K562 (cell line): ENCODE measurements around the gene SAMD10. TPM values are rescaled to one million over a fixed set of nuclear protein-coding genes. Genes with fewer than 3 reads are reported as not detected.
A peak's percentile ranks its signal among the peaks of the same experiment; 100 is the strongest.

Experiments used
- CHD2 ChIP-seq: IDR thresholded peaks from 2 replicates; pipeline ENCODE4 v1.6.1; 2011; ENCODE audit warnings: low read depth, low read length
- CREM ChIP-seq: IDR thresholded peaks from 2 replicates; pipeline ENCODE4 v1.6.1; 2014; ENCODE audit warnings: antibody characterized with exemption, low read depth
- E2F6 ChIP-seq, 2 experiments: IDR thresholded peaks; 2 replicates each; pipeline ENCODE4 v1.6.1; 2011; ENCODE audit warnings: borderline replicate concordance in 1 of 2, control low read depth in 1 of 2, low read depth in 1 of 2, low read length in 1 of 2, mild to moderate bottlenecking in 1 of 2, mixed read lengths in 1 of 2, moderate library complexity in 1 of 2; ENCODE audit not compliant: insufficient read depth in 1 of 2, insufficient read length in 1 of 2, poor library complexity in 1 of 2, severe bottlenecking in 1 of 2; ENCODE audit errors: extremely low read depth in 1 of 2
- EP300 ChIP-seq: IDR thresholded peaks from 2 replicates; pipeline ENCODE4 v1.6.1; 2012; ENCODE audit warnings: low read length, improper control_type of control experiment
- FOXK1 ChIP-seq: sonication (generic); formaldehyde crosslinking; IDR thresholded peaks from 2 replicates; pipeline ENCODE4 v1.8.0; 2022; ENCODE audit warnings: missing genetic modification reagents, mild to moderate bottlenecking, borderline replicate concordance
- HOXB6 ChIP-seq: fragments of 250-450 bp; sonication (Bioruptor Pico); IDR thresholded peaks from 2 replicates; pipeline ENCODE4 v1.5.1; 2022; ENCODE audit warnings: mild to moderate bottlenecking, borderline replicate concordance
- OTX1 ChIP-seq: fragments of 450-650 bp; formaldehyde crosslinking; IDR thresholded peaks from 2 replicates; pipeline ENCODE4 v1.4.0; 2022; ENCODE audit warnings: mild to moderate bottlenecking
- PATZ1 ChIP-seq: fragments of 250-450 bp; sonication (Bioruptor Pico); IDR thresholded peaks from 2 replicates; pipeline ENCODE4 v1.5.0; 2020; ENCODE audit warnings: mild to moderate bottlenecking, borderline replicate concordance
- RB1 ChIP-seq: fragments of 450-650 bp; IDR thresholded peaks from 2 replicates; pipeline ENCODE4 v1.6.1; 2017; ENCODE audit warnings: low read depth, mild to moderate bottlenecking
- RBM14 ChIP-seq: fragments of 200-400 bp; formaldehyde crosslinking; IDR thresholded peaks from 2 replicates; pipeline ENCODE4 v1.6.1; 2018; ENCODE audit warnings: low read depth, mild to moderate bottlenecking, low read length, moderate library complexity, borderline replicate concordance; ENCODE audit not compliant: insufficient read depth
- RBM17 ChIP-seq: fragments of 200-400 bp; formaldehyde crosslinking; IDR thresholded peaks from 2 replicates; pipeline ENCODE4 v1.6.1; 2017; ENCODE audit warnings: low read depth, mild to moderate bottlenecking, low read length, borderline replicate concordance
- SFPQ ChIP-seq: fragments of 200-400 bp; formaldehyde crosslinking; IDR thresholded peaks from 2 replicates; pipeline ENCODE4 v1.6.1; 2017; ENCODE audit warnings: mild to moderate bottlenecking, low read depth, low read length, moderate library complexity
- ZFP1 ChIP-seq: fragments of 450-650 bp; formaldehyde crosslinking; IDR thresholded peaks from 2 replicates; pipeline ENCODE4 v1.4.0; 2020; ENCODE audit warnings: mild to moderate bottlenecking, mixed read lengths
- ZNF384 ChIP-seq: IDR thresholded peaks from 2 replicates; pipeline ENCODE4 v1.6.1; 2012; ENCODE audit warnings: low read depth, low read length, improper control_type of control experiment
- polyA plus RNA-seq, 8 experiments: library from polyadenylated mRNA; depleted of rRNA in 4 of 8; stranded (reverse) in 5 of 8; unstranded in 3 of 8; fragments of >200 nt; fragmentation: Nextera tagmentation in 2 of 8; fragmentation: Illumina TruSeq in 1 of 8; extraction: Ambion mirVana in 2 of 8; extraction: Trizol in 1 of 8; gene quantifications; 2 replicates each; pipeline versions ENCODE4 v1.2.1 to v1.2.3, GENCODE V29; 2011 to 2014; ENCODE audit warnings: inconsistent platforms in 1 of 8, missing spikeins in 1 of 8
- total RNA-seq, 7 experiments: library from RNA; depleted of rRNA in 6 of 7; stranded (reverse); fragments of >200 nt in 6 of 7; fragmentation: Illumina TruSeq in 2 of 7; extraction: Trizol in 2 of 7; gene quantifications; 2 replicates each; pipeline versions ENCODE4 v1.2.1 to v1.2.3, GENCODE V29; 2011 to 2021; ENCODE audit warnings: low replicate concordance in 1 of 7
- TF ChIP-seq, protein P1 (sequence below): fragments of 450-650 bp; conservative IDR thresholded peaks from 2 replicates; pipeline ENCODE4 v1.6.1; 2016; ENCODE audit warnings: missing genetic modification characterization, low read depth, mild to moderate bottlenecking, missing compliant biosample characterization, moderate library complexity
- TF ChIP-seq, protein P2 (sequence below): fragments of 250-450 bp; sonication (Bioruptor Pico); IDR thresholded peaks from 2 replicates; pipeline ENCODE4 v1.9.0; 2021; ENCODE audit warnings: mild to moderate bottlenecking, inconsistent platforms

SAMD10 gene
- total and polyA plus RNA-seq, 9 of the 15 experiments (the other 6 are each of a cell fraction or from before 2014, with no cell fraction given), result 0.37 to 15.2 (median 4.8) TPM

GRCh38 chr20:63941282-63942081, 38.0 kb downstream of the SAMD10 start (continued):
- TF ChIP-seq PATZ1 (CRISPR knock-in tag) (no peak), HOXB6 (CRISPR knock-in tag) (no peak), EP300 (no peak), ZFP1 (CRISPR knock-in tag) (no peak), E2F6 (IDR thresholded peaks at IDR 0.05; ENCODE audit: borderline replicate concordance in 1 of 2, extremely low read depth in 1 of 2, insufficient read depth in 1 of 2, insufficient read length in 1 of 2, low read depth in 1 of 2, low read length in 1 of 2, poor library complexity in 1 of 2, severe bottlenecking in 1 of 2) (no peak), RBM14 (0 out of 2 replicates have a peak, but pooled peaks have one; percentile 83), RB1 (no peak), SFPQ (no peak), CREM (peak; percentile 36; the same call in 1 of the 2 replicates), FOXK1 (CRISPR knock-in tag) (no peak), OTX1 (CRISPR knock-in tag) (peak; percentile 78; the same call in 1 of the 2 replicates), ZNF384 (no peak), CHD2 (no peak), RBM17 (no peak)
- TF ChIP-seq, protein P1, sequence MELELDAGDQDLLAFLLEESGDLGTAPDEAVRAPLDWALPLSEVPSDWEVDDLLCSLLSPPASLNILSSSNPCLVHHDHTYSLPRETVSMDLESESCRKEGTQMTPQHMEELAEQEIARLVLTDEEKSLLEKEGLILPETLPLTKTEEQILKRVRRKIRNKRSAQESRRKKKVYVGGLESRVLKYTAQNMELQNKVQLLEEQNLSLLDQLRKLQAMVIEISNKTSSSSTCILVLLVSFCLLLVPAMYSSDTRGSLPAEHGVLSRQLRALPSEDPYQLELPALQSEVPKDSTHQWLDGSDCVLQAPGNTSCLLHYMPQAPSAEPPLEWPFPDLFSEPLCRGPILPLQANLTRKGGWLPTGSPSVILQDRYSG, result no peak
- TF ChIP-seq, protein P2, sequence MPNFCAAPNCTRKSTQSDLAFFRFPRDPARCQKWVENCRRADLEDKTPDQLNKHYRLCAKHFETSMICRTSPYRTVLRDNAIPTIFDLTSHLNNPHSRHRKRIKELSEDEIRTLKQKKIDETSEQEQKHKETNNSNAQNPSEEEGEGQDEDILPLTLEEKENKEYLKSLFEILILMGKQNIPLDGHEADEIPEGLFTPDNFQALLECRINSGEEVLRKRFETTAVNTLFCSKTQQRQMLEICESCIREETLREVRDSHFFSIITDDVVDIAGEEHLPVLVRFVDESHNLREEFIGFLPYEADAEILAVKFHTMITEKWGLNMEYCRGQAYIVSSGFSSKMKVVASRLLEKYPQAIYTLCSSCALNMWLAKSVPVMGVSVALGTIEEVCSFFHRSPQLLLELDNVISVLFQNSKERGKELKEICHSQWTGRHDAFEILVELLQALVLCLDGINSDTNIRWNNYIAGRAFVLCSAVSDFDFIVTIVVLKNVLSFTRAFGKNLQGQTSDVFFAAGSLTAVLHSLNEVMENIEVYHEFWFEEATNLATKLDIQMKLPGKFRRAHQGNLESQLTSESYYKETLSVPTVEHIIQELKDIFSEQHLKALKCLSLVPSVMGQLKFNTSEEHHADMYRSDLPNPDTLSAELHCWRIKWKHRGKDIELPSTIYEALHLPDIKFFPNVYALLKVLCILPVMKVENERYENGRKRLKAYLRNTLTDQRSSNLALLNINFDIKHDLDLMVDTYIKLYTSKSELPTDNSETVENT (CRISPR knock-in tag), result no peak
